Measurements from ENCODE around the gene SMARCD3.

GRCh38 chr7:151250181-151251132 lies 2.0 kb upstream of the SMARCD3 start:
- TF ChIP-seq CTCF (IDR thresholded peaks at IDR 0.05) (no peak), POLR2A (IDR thresholded peaks at IDR 0.05) (no peak)

All from lower leg skin (tissue), 3 donors.